Islet of Langerhans (tissue), 1 donor: ENCODE data around the gene PALM.
"Not testable (repeated sequence)": the region's sequence is repeated elsewhere in the genome, so short reads cannot be mapped to it uniquely, and the experiment has no call there.

ENCODE experiments used
- FAIRE-seq: peaks from one replicate; lab custom pipeline; 2011; peaks lifted over from hg19 to GRCh38; lab: Jason Lieb, UNC

The PALM gene

GRCh38 chr19:678791-679388 is 29.8 kb upstream of the PALM start:
- FAIRE-seq, result no peak

- FAIRE-seq, result no peak
These were observed 29.1 kb upstream of the PALM start for GRCh38 chr19:679418-680286.

GRCh38 chr19:680287-681028 is 28.3 kb upstream of the PALM start:
- FAIRE-seq, result no peak

DNA sequence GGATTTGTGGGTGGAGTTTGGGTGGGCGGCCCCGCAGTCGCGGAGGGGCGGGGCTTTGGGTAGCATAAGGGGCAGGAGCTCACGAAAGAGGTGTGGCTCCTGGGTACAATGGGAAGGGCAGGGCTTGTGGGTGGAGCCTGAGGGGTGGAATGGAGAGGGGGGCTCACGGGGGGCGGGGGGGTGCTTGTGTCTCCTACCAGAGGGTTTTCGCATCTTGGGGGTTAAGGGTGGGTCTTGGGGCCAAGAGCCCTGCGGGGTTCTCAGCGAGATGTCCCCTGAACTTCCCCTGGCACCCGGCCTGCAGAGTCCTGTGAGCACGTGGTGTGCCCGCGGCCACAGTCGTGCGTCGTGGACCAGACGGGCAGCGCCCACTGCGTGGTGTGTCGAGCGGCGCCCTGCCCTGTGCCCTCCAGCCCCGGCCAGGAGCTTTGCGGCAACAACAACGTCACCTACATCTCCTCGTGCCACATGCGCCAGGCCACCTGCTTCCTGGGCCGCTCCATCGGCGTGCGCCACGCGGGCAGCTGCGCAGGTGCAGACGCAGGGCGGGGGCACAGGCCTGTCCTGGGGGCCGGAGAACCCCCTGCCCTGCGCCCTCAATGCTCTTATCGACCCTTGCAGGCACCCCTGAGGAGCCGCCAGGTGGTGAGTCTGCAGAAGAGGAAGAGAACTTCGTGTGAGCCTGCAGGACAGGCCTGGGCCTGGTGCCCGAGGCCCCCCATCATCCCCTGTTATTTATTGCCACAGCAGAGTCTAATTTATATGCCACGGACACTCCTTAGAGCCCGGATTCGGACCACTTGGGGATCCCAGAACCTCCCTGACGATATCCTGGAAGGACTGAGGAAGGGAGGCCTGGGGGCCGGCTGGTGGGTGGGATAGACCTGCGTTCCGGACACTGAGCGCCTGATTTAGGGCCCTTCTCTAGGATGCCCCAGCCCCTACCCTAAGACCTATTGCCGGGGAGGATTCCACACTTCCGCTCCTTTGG is 27.4 kb upstream of the PALM start:
- no peak for FAIRE-seq

DNA sequence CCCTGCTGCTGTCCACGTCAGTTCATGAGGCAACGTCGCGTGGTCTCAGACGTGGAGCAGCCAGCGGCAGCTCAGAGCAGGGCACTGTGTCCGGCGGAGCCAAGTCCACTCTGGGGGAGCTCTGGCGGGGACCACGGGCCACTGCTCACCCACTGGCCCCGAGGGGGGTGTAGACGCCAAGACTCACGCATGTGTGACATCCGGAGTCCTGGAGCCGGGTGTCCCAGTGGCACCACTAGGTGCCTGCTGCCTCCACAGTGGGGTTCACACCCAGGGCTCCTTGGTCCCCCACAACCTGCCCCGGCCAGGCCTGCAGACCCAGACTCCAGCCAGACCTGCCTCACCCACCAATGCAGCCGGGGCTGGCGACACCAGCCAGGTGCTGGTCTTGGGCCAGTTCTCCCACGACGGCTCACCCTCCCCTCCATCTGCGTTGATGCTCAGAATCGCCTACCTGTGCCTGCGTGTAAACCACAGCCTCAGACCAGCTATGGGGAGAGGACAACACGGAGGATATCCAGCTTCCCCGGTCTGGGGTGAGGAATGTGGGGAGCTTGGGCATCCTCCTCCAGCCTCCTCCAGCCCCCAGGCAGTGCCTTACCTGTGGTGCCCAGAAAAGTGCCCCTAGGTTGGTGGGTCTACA is 25.9 kb upstream of the PALM start:
- FAIRE-seq, result no peak

DNA sequence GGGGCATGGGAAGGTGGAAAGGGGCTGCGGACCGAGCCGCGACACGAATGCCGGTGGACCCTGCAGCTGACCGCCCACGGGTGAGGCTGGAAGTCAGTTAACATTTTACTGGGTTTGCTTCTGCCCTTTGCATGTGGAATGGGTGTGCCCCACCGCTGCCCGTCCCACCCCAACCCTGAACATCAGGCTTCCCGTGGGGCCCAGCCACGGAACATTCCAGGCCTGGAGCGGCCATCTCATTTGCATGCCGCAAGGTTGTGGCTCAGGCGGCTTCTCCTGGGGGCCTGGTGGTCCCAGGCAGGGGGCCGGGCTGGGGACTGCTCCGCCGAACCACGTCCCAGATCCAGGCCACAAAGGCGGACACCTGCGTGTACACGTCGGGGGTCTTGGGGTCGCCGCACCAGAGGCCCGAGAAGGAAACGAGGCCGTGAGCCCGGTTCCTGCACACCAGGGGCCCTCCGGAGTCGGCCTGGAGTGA is 23.2 kb upstream of the PALM start:
- no peak for FAIRE-seq

DNA sequence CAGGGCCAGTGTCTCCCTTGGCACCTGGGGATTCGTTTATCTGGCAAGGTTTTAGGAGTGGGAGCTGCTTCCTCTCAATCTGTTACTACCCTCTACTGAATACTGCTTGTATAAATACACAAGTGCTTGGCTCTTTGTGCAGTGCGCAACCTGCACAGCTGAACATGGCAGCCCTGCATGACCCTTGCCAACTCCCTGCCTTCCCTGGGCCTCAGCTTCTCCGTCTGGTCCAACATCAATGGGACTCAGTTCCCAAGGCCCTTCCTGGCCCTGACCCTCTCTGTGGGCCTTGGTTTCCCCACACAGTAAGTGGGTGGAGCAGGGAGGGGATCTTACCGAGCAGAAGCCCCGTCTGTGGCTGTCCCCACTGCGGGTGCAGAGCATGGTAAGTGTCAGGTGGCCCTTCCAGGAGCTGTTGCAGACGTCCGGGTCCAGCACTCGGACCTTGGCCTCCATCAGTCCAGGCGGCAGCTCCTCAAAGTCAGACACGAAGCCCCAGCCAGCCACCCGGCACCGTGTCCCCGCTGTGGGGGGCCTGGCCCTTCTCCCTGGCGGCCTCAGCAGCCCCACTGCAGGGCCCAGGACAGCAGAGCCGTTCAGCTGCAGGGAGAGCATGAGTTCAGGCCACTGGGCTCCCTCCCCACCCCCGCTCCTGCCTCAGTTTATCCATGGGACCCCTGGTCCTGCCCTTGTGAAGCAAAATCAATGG is 22.0 kb upstream of the PALM start:
- FAIRE-seq, result no peak

GRCh38 chr19:687569-688166 is 21.1 kb upstream of the PALM start:
- FAIRE-seq, result no peak

GRCh38 chr19:688214-688613 is 20.5 kb upstream of the PALM start:
- no peak for FAIRE-seq

- no peak for FAIRE-seq
These were observed 19.7 kb upstream of the PALM start for GRCh38 chr19:688992-689391.

DNA sequence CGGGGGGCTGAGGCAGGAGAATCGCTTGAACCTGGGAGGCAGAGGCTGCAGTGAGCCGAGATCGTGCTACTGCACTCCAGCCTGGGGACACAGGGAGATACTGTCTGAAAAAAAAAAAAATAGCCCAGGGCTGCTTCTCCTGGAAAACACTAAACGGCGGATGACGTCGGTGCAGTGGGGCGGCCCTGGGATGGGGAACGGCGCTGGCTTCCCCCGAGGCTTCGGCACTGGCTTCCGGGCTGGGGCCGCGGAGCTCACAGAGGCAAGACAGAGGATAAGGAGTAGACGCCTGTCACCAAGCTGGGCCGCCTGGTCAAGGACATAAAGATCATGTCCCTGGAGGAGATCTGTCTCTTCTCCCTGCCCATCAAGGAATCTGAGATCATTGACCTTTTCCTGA is 18.5 kb upstream of the PALM start:
- FAIRE-seq, result no peak

DNA sequence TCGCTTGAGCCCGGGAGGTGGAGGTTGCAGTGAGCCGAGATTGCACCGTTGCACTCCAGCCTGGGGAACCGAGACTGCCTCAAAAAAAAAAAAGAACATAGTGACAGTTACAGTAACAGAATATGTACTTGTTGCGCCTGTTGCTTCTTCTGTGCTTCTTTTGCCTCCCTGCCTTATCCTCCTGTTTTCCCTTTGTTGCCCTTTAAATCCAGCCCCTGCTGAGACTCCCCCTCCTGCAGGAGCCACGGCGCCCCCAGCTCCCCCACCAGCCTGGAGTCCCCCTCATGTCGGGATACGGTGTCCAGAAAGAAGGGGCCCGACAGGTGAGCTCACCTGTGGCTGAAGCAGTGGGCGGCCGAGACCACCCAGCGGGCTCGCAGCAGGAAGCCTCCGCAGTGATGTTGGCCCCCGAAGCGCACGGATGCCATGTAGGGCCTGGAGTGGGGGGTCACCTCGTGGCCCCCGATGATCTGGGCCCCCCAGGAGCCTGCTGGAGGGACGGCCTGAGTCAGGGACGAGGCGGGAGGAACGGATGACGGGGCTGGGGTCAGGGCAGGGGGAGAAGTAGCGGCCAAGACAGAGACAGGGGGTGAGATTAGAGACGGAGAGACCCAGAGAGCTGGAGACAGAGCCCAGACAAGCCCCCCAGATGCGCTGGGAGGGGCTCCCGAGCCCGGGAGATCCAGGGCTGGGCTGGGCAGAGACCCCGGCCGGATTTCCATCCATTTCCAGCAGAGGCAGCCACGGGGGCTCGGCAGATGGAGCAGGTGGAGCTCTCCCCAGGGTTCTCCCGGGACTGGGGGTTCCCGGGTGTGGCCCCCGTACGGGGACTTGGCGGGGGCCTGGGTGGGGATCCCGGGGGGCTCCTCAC is 14.0 kb upstream of the PALM start:
- no peak for FAIRE-seq

GRCh38 chr19:695352-695949 is 13.3 kb upstream of the PALM start, which contains the start of gene PRSS57:
TSS of gene PRSS57 (minus strand) at chr19:695452. CDS start at chr19:695430, 22 bp downstream.
- FAIRE-seq, result no peak

- FAIRE-seq, result not testable (repeated sequence)
These were observed 10.2 kb upstream of the PALM start for GRCh38 chr19:698529-698928.

DNA sequence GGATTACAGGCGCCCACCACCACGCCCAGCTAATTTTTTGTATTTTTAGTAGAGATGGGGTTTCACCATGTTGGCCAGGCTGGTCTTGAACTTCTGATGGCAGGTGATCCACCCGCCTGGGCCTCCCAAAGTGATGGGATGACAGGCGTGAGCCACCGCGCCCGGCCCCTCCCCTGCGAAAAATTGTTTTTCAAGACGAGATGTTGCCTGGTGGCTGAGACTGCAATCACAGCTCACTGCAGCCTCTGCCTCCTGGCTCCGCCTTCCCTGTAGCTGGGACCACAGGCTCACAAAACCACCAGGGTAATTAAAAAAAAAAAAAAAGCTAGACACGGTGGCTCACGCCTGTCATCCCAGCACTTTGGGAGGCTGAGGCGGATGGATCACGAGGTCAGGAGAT is 8.8 kb upstream of the PALM start:
- FAIRE-seq, result not testable (repeated sequence)

GRCh38 chr19:702847-703246 is 5.9 kb upstream of the PALM start:
- FAIRE-seq, result not testable (repeated sequence)

- no peak for FAIRE-seq
These were observed 5.4 kb upstream of the PALM start for GRCh38 chr19:703329-703650.

GRCh38 chr19:703651-704446 is 4.9 kb upstream of the PALM start:
- FAIRE-seq, result no peak
